Right cardiac atrium (tissue), 5 donors: Measurements from ENCODE around the gene TTLL5. TPM values are rescaled to one million over a fixed set of nuclear protein-coding genes. Genes with fewer than 3 reads are reported as not detected.

Experiments
- ATAC-seq, 2 donors: fragments of 200-7000 bp; cut with Tn5 transposase; one replicate each; pipeline versions ENCODE4 v1.8.0 to v1.9.1; 2020; ENCODE audit warnings: moderate library complexity in 2 of 2, mild to moderate bottlenecking in 1 of 2
- DNase-seq, 3 donors: peaks; one replicate each; pipeline ENCODE4 v3.0.0-alpha.2; 2020
- H3K27ac ChIP-seq: one replicate; pipeline ENCODE4 v1.5.1; 2013; ENCODE audit warnings: mild to moderate bottlenecking, low read length, control low read depth, moderate library complexity
- H3K27me3 ChIP-seq: one replicate; pipeline ENCODE4 v1.6.1; 2013; ENCODE audit not compliant: control insufficient read depth, insufficient read depth
- H3K4me1 ChIP-seq: one replicate; pipeline ENCODE4 v1.6.1; 2013; ENCODE audit warnings: low read length; ENCODE audit not compliant: control insufficient read depth, insufficient read depth
- H3K4me3 ChIP-seq: one replicate; pipeline ENCODE4 v1.5.1; 2013; ENCODE audit warnings: low read length, control low read depth
- H3K9me3 ChIP-seq: one replicate; pipeline ENCODE4 v1.6.1; 2013; ENCODE audit warnings: low read length; ENCODE audit not compliant: control insufficient read depth
- WGBS: extraction: QIAGEN DNeasy Blood & Tissue Kit; methylation state at CpG from one replicate; pipeline ENCODE4 v1.1.7; 2013; 5-methylcytosine and 5-hydroxymethylcytosine counted together
- intact Hi-C, 4 donors: fragments of 100-400 bp; cut with DNase I; formaldehyde crosslinking; loops; one replicate each; pipeline versions ENCODE4 v1.11.0 to v1.14.0; 2022 to 2023
- polyA plus RNA-seq: library from polyadenylated mRNA; stranded (reverse); fragments of 200-250 nt; gene quantifications from one replicate; pipeline ENCODE4 v1.2.3, GENCODE V29; 2013
- total RNA-seq, 4 donors: library from RNA; stranded (reverse); fragmentation: NEBNext Ultra II Directional; extraction: Animal tissue kit (Norgen Biotek cat#: 25700); gene quantifications; one replicate each; pipeline ENCODE4 v1.2.1, GENCODE V29; 2021
- donor health status: healthy with polysubstance abuse.
- donor health status: DM: no; HTN: yes; CAD: no.
- donor health status: DM: no; HTN: no; CAD: no.
- donor health status: DM: no; HTN: yes; CAD: no; lungs with severe emphysema.
- donor health status: DM: yes; HTN: yes; CAD: no.

The TTLL5 gene
- total and polyA plus RNA-seq, 5 donors, result 8.0 to 22.2 (median 20.0) TPM

- no peaks in the 10 kb centered on the region for H3K4me1 ChIP-seq
- no peaks in the 10 kb centered on the region for H3K27me3 ChIP-seq
- H3K27ac ChIP-seq, result no peak overlapping the region
- H3K4me3 ChIP-seq, result no peak overlapping the region
- DNase-seq (no peak), ATAC-seq (no peak)
- 75% methylated on average over 9 of the region's 9 CpGs for WGBS
- no peaks in the 10 kb centered on the region for H3K9me3 ChIP-seq
- intact Hi-C loops, result no loop called here
These were observed 108.1 kb downstream of the TTLL5 start for GRCh38 chr14:75769047-75769685.

GRCh38 chr14:75770635-75771034 is 109.6 kb downstream of the TTLL5 start:
- WGBS, result 91% methylated on average over 2 of the region's 2 CpGs
- Histone ChIP-seq H3K27ac (no peak overlapping the region), H3K27me3 (no peaks in the 10 kb centered on the region), H3K4me3 (no peak overlapping the region), H3K4me1 (no peaks in the 10 kb centered on the region), H3K9me3 (no peaks in the 10 kb centered on the region)
- intact Hi-C loops, result loop anchor here in 1 of 4 donors (10.0 kb wide), 1 partner anchor 56 kb away; no protein-coding TSS in a partner anchor
- DNase-seq, result no peak
- ATAC-seq, result no peak

- no peaks in the 10 kb centered on the region for H3K27me3 ChIP-seq
- intact Hi-C loops, result loop anchor here in 1 of 4 donors (10.0 kb wide), 1 partner anchor 57 kb away; no protein-coding TSS in a partner anchor
- no peak overlapping the region for H3K4me3 ChIP-seq
- 82% methylated on average over 6 of the region's 6 CpGs for WGBS
- DNase-seq, result no peak
- no peak for ATAC-seq
- H3K27ac ChIP-seq, result no peak overlapping the region
- H3K9me3 ChIP-seq, result no peaks in the 10 kb centered on the region
- H3K4me1 ChIP-seq, result no peaks in the 10 kb centered on the region
These were observed 110.5 kb downstream of the TTLL5 start for GRCh38 chr14:75771595-75771994.

- Histone ChIP-seq H3K27me3 (no peaks in the 10 kb centered on the region), H3K4me3 (no peak overlapping the region), H3K9me3 (no peaks in the 10 kb centered on the region), H3K4me1 (no peaks in the 10 kb centered on the region), H3K27ac (no peak overlapping the region)
- ATAC-seq (no peak), DNase-seq (no peak)
- intact Hi-C loops, result loop anchor here in 1 of 4 donors (10.0 kb wide), 1 partner anchor 58 kb away; no protein-coding TSS in a partner anchor
These were observed 112.0 kb downstream of the TTLL5 start for GRCh38 chr14:75773046-75773445.

GRCh38 chr14:75781096-75781495 is 120.0 kb downstream of the TTLL5 start:
- H3K4me3 ChIP-seq, result no peak overlapping the region
- no peaks in the 10 kb centered on the region for H3K9me3 ChIP-seq
- DNase-seq, result no peak
- no peak for ATAC-seq
- H3K27me3 ChIP-seq, result no peaks in the 10 kb centered on the region
- 95% methylated on average over 7 of the region's 7 CpGs for WGBS
- no peak overlapping the region for H3K27ac ChIP-seq
- intact Hi-C loops, result loop anchor here in 1 of 4 donors (10.0 kb wide), 2 partner anchors 66 to 204 kb away; partner anchors contain the start of genes IFT43 and TGFB3
- peaks cover 3% of the 10 kb centered on the region for H3K4me1 ChIP-seq

- WGBS, result 61% methylated on average over 5 of the region's 5 CpGs
- ATAC-seq, result peak; percentile 82 to 92
- intact Hi-C loops, result loop anchor here in 1 of 4 donors (10.0 kb wide), 2 partner anchors 68 to 202 kb away; partner anchors contain the start of genes IFT43 and TGFB3
These were observed 122.1 kb downstream of the TTLL5 start for GRCh38 chr14:75783184-75783583.

GRCh38 chr14:75783602-75784313 is 122.7 kb downstream of the TTLL5 start:
- no peak for DNase-seq
- Histone ChIP-seq H3K27ac (peak overlapping the region; percentile 54), H3K27me3 (no peaks in the 10 kb centered on the region), H3K9me3 (no peaks in the 10 kb centered on the region), H3K4me3 (no peak overlapping the region), H3K4me1 (peaks cover 3% of the 10 kb centered on the region)
- no peak for ATAC-seq
- 75% methylated on average over 3 of the region's 3 CpGs for WGBS
- intact Hi-C loops, result loop anchor here in 1 of 4 donors (10.0 kb wide), 2 partner anchors 69 to 201 kb away; partner anchors contain the start of genes IFT43 and TGFB3

More at GRCh38 chr14:75783184-75783583, 122.1 kb downstream of the TTLL5 start:
- Histone ChIP-seq H3K4me1 (peaks cover 3% of the 10 kb centered on the region), H3K9me3 (no peaks in the 10 kb centered on the region), H3K27me3 (no peaks in the 10 kb centered on the region), H3K4me3 (no peak overlapping the region), H3K27ac (peak overlapping the region; percentile 54)
- peak in 2 of 3 donors; percentile 63 to 66 for DNase-seq

GRCh38 chr14:75784314-75784686 is 123.3 kb downstream of the TTLL5 start:
- WGBS, result 97% methylated on average over 3 of the region's 3 CpGs
- H3K4me3 ChIP-seq, result no peak overlapping the region
- no peaks in the 10 kb centered on the region for H3K9me3 ChIP-seq
- DNase-seq, result no peak
- peaks cover 3% of the 10 kb centered on the region for H3K4me1 ChIP-seq
- no peak for ATAC-seq
- intact Hi-C loops, result loop anchor here in 1 of 4 donors (10.0 kb wide), 2 partner anchors 69 to 201 kb away; partner anchors contain the start of genes IFT43 and TGFB3
- H3K27me3 ChIP-seq, result no peaks in the 10 kb centered on the region
- H3K27ac ChIP-seq, result no peak overlapping the region

GRCh38 chr14:75793806-75794205 is 132.8 kb downstream of the TTLL5 start:
- intact Hi-C loops, result loop anchor here in 1 of 4 donors (5.0 kb wide), 1 partner anchor 82 kb away; no protein-coding TSS in a partner anchor
- no peaks in the 10 kb centered on the region for H3K27me3 ChIP-seq
- no peak overlapping the region for H3K27ac ChIP-seq
- 52% methylated on average over 2 of the region's 2 CpGs for WGBS
- H3K4me3 ChIP-seq, result no peak overlapping the region
- DNase-seq, result no peak
- no peaks in the 10 kb centered on the region for H3K9me3 ChIP-seq
- H3K4me1 ChIP-seq, result peaks cover 3% of the 10 kb centered on the region
- ATAC-seq, result peak; percentile 37 to 57

- Histone ChIP-seq H3K4me1 (peaks cover 3% of the 10 kb centered on the region), H3K27me3 (no peaks in the 10 kb centered on the region), H3K27ac (peak overlapping the region; percentile 43), H3K9me3 (no peaks in the 10 kb centered on the region), H3K4me3 (no peak overlapping the region)
- no peak for DNase-seq
- WGBS, result 34% methylated on average over 2 of the region's 2 CpGs
- peak; percentile 95 for ATAC-seq
- intact Hi-C loops, result loop anchor here in 1 of 4 donors (5.0 kb wide), 2 partner anchors 82 to 188 kb away; partner anchors contain the start of gene TGFB3
These were observed 133.6 kb downstream of the TTLL5 start for GRCh38 chr14:75794615-75795038.

- DNase-seq (no peak), ATAC-seq (no peak)
- intact Hi-C loops, result loop anchor here in 1 of 4 donors (10.0 kb wide), 1 partner anchor 174 kb away; no protein-coding TSS in a partner anchor
- Histone ChIP-seq H3K27ac (no peak overlapping the region), H3K9me3 (no peaks in the 10 kb centered on the region), H3K4me3 (no peak overlapping the region), H3K27me3 (no peaks in the 10 kb centered on the region), H3K4me1 (no peaks in the 10 kb centered on the region)
- WGBS, result 97% methylated on average over 5 of the region's 5 CpGs
These were observed 139.7 kb downstream of the TTLL5 start for GRCh38 chr14:75800792-75801191.
